ENCODE results near the gene RNF208. TPM values are rescaled to one million over a fixed set of nuclear protein-coding genes. Genes with fewer than 3 reads are reported as not detected.

The RNF208 gene
- total RNA-seq, 1 donor from 2014 or later: 1.4 TPM

- DNase-seq: peak; percentile 65
Observed at GRCh38 chr9:137191691-137192447, 30.2 kb downstream of the RNF208 start.

GRCh38 chr9:137191245-137191644 is 30.8 kb downstream of the RNF208 start:
- DNase-seq: no peak

GRCh38 chr9:137190315-137190856 is 31.7 kb downstream of the RNF208 start:
- DNase-seq: no peak

- DNase-seq: no peak
Observed at GRCh38 chr9:137189297-137190295, 32.4 kb downstream of the RNF208 start.

- peak; percentile 89 for DNase-seq
Observed at GRCh38 chr9:137188490-137189296, 33.3 kb downstream of the RNF208 start, which contains the start of the genes ANAPC2 and SSNA1. Gene ANAPC2 (minus strand): TSS chr9:137188560. CDS start chr9:137188532, 28 bp downstream. Gene SSNA1 (plus strand): TSS chr9:137188676. CDS start chr9:137188727, 51 bp downstream.

- DNase-seq: no peak
Observed at GRCh38 chr9:137188086-137188489, 34.0 kb downstream of the RNF208 start.

- no peak for DNase-seq
Observed at GRCh38 chr9:137187386-137187785, 34.7 kb downstream of the RNF208 start.

GRCh38 chr9:137186385-137186784 is 35.7 kb downstream of the RNF208 start:
- no peak for DNase-seq

- no peak for DNase-seq
Observed at GRCh38 chr9:137185921-137186320, 36.1 kb downstream of the RNF208 start.

GRCh38 chr9:137184881-137185660 is 37.0 kb downstream of the RNF208 start:
- DNase-seq: no peak

GRCh38 chr9:137183980-137184595 is 38.0 kb downstream of the RNF208 start:
- no peak for DNase-seq

GRCh38 chr9:137182836-137183235 is 39.2 kb downstream of the RNF208 start:
- DNase-seq: no peak

- DNase-seq: no peak
Observed at GRCh38 chr9:137181680-137182079, 40.4 kb downstream of the RNF208 start.

- DNase-seq: no peak
Observed at GRCh38 chr9:137180491-137180890, 41.5 kb downstream of the RNF208 start.

GRCh38 chr9:137179761-137180160 is 42.3 kb downstream of the RNF208 start:
- no peak for DNase-seq

- no peak for DNase-seq
Observed at GRCh38 chr9:137178939-137179630, 43.0 kb downstream of the RNF208 start.

- DNase-seq: no peak
Observed at GRCh38 chr9:137178201-137178938, 43.7 kb downstream of the RNF208 start.

- DNase-seq: peak; percentile 22
Observed at GRCh38 chr9:137176302-137177182, 45.5 kb downstream of the RNF208 start.
